ENCODE measurements around the gene PLK2.

- no peak for TF ChIP-seq CTCF (IDR thresholded peaks at IDR 0.05)
- no peak for TF ChIP-seq POLR2A (IDR thresholded peaks at IDR 0.05)
Measured at GRCh38 chr5:58431832-58432231, 28.1 kb downstream of the PLK2 start.
